ENCODE measurements around the gene ACY1.

The ACY1 gene

GRCh38 chr3:52018319-52019000 is 35.1 kb downstream of the ACY1 start:
- H3K4me3 ChIP-seq (ENCODE audit: low read depth, low read length) = no peak overlapping the region
- no peak for TF ChIP-seq CTCF (IDR thresholded peaks at IDR 0.05; ENCODE audit: borderline replicate concordance, insufficient read depth, low read depth, low read length)

- no peak for TF ChIP-seq CTCF (IDR thresholded peaks at IDR 0.05; ENCODE audit: borderline replicate concordance, insufficient read depth, low read depth, low read length)
- H3K4me3 ChIP-seq (ENCODE audit: low read depth, low read length) = no peak overlapping the region
Observed at GRCh38 chr3:52019352-52020080, 36.2 kb downstream of the ACY1 start.

- H3K4me3 ChIP-seq (ENCODE audit: low read depth, low read length) = no peak overlapping the region
- TF ChIP-seq CTCF (IDR thresholded peaks at IDR 0.05; ENCODE audit: borderline replicate concordance, insufficient read depth, low read depth, low read length) = no peak
Observed at GRCh38 chr3:52020796-52021195, 37.5 kb downstream of the ACY1 start.

- no peak for TF ChIP-seq CTCF (IDR thresholded peaks at IDR 0.05; ENCODE audit: borderline replicate concordance, insufficient read depth, low read depth, low read length)
- no peak overlapping the region for H3K4me3 ChIP-seq (ENCODE audit: low read depth, low read length)
Observed at GRCh38 chr3:52021489-52022268, 38.3 kb downstream of the ACY1 start.

- no peak for TF ChIP-seq CTCF (IDR thresholded peaks at IDR 0.05; ENCODE audit: borderline replicate concordance, insufficient read depth, low read depth, low read length)
Observed at GRCh38 chr3:52022323-52023100, 39.2 kb downstream of the ACY1 start.

GRCh38 chr3:52023101-52023770 is 39.9 kb downstream of the ACY1 start:
- no peak overlapping the region for H3K4me3 ChIP-seq (ENCODE audit: low read depth, low read length)
- TF ChIP-seq CTCF (IDR thresholded peaks at IDR 0.05; ENCODE audit: borderline replicate concordance, insufficient read depth, low read depth, low read length) = no peak

More at GRCh38 chr3:52022323-52023100, 39.2 kb downstream of the ACY1 start:
- H3K4me3 ChIP-seq (ENCODE audit: low read depth, low read length) = no peak overlapping the region
